Mesothelial cell of epicardium (in vitro differentiated cells): Measurements from ENCODE around the gene IRGQ. TPM values are rescaled to one million over a fixed set of nuclear protein-coding genes. Genes with fewer than 3 reads are reported as not detected.

Experiments
- DNase-seq, 2 experiments: peaks; one replicate each; pipeline ENCODE4 v3.0.0; 2021; ENCODE audit warnings: low spot score in 2 of 2; ENCODE audit not compliant: unreplicated experiment in 2 of 2
- H3K27ac Mint-ChIP-seq: 2 replicates; pipeline ENCODE4 v1.8.0; 2021; ENCODE audit warnings: mixed read lengths
- H3K27me3 Mint-ChIP-seq: 2 replicates; pipeline ENCODE4 v1.8.0; 2021; ENCODE audit warnings: low read depth, mixed read lengths
- H3K36me3 Mint-ChIP-seq: 2 replicates; pipeline ENCODE4 v1.8.0; 2021; ENCODE audit warnings: mixed read lengths
- H3K4me1 Mint-ChIP-seq: 2 replicates; pipeline ENCODE4 v1.8.0; 2021; ENCODE audit warnings: mixed read lengths
- H3K4me3 Mint-ChIP-seq: 2 replicates; pipeline ENCODE4 v1.8.0; 2021; ENCODE audit warnings: mild to moderate bottlenecking, moderate library complexity, mixed read lengths
- H3K9me3 Mint-ChIP-seq: 2 replicates; pipeline ENCODE4 v1.8.0; 2021; ENCODE audit warnings: mixed read lengths
- CTCF ChIP-seq: fragments of 200-600 bp; sonication (generic); IDR thresholded peaks from one replicate; pipeline ENCODE4 v1.5.0; 2021; ENCODE audit warnings: antibody characterized with exemption; ENCODE audit not compliant: unreplicated experiment
- total RNA-seq: library from RNA; stranded (reverse); gene quantifications from 3 replicates; pipeline ENCODE4 v1.2.1, GENCODE V29; 2021

The IRGQ gene
- 41.1 to 42.2 TPM (median 41.4 TPM) in 3 replicates for total RNA-seq

- Mint-ChIP-seq H3K4me1 (peaks cover 29% of the 10 kb centered on the region), H3K27ac (peak within 1 kb of the TSS; percentile 100), H3K4me3 (peak within 1 kb of the TSS; percentile 98), H3K36me3 (peaks cover 7% of the 10 kb centered on the region), H3K27me3 (no peaks in the 10 kb centered on the region), H3K9me3 (no peaks in the 10 kb centered on the region)
- peak; percentile 100 for DNase-seq
- no peak for TF ChIP-seq CTCF
Measured at GRCh38 chr19:43595999-43596841, at the start of gene IRGQ, which contains the start of gene ZNF576. Gene IRGQ, minus strand, starts transcription at chr19:43596134. Its CDS starts 796 bp downstream, at chr19:43595338. Gene ZNF576, plus strand, starts transcription at chr19:43596595. Its CDS starts 514 bp downstream, at chr19:43597109.

- Mint-ChIP-seq H3K27ac (no peak overlapping the region), H3K27me3 (peaks cover 21% of the 10 kb centered on the region), H3K9me3 (peaks cover 13% of the 10 kb centered on the region), H3K36me3 (peaks cover 21% of the 10 kb centered on the region), H3K4me1 (peaks cover 7% of the 10 kb centered on the region), H3K4me3 (no peak overlapping the region)
- no peak for DNase-seq
- no peak for TF ChIP-seq CTCF
Measured at GRCh38 chr19:43644181-43644580, 48.2 kb upstream of the IRGQ start.

- Mint-ChIP-seq H3K4me1 (peaks cover 16% of the 10 kb centered on the region), H3K27me3 (peaks cover 29% of the 10 kb centered on the region), H3K36me3 (peaks cover 16% of the 10 kb centered on the region), H3K4me3 (no peak overlapping the region), H3K9me3 (peaks cover 13% of the 10 kb centered on the region), H3K27ac (no peak overlapping the region)
- no peak for TF ChIP-seq CTCF
- DNase-seq, result no peak
Measured at GRCh38 chr19:43643326-43643725, 47.4 kb upstream of the IRGQ start.

GRCh38 chr19:43642531-43642930, 46.6 kb upstream of the IRGQ start:
- no peak for DNase-seq
- Mint-ChIP-seq H3K9me3 (peaks cover 10% of the 10 kb centered on the region), H3K4me1 (peaks cover 16% of the 10 kb centered on the region), H3K4me3 (no peak overlapping the region), H3K27ac (no peak overlapping the region), H3K36me3 (peaks cover 11% of the 10 kb centered on the region), H3K27me3 (peaks cover 33% of the 10 kb centered on the region)
- no peak for TF ChIP-seq CTCF

GRCh38 chr19:43641333-43641732, 45.4 kb upstream of the IRGQ start:
- no peak for TF ChIP-seq CTCF
- Mint-ChIP-seq H3K4me1 (peaks cover 20% of the 10 kb centered on the region), H3K4me3 (peak overlapping the region; percentile 63), H3K27me3 (peaks cover 33% of the 10 kb centered on the region), H3K9me3 (peaks cover 3% of the 10 kb centered on the region), H3K36me3 (peaks cover 3% of the 10 kb centered on the region), H3K27ac (no peak overlapping the region)
- no peak for DNase-seq
